Raji (cell line): Measurements from ENCODE around the gene ZDHHC3.

Source experiments
- POLR2A ChIP-seq: IDR thresholded peaks from 2 replicates; pipeline ENCODE4 v1.6.1; 2011; ENCODE audit warnings: low read depth, low read length, control low read depth; ENCODE audit not compliant: insufficient read depth

ZDHHC3 gene

DNA sequence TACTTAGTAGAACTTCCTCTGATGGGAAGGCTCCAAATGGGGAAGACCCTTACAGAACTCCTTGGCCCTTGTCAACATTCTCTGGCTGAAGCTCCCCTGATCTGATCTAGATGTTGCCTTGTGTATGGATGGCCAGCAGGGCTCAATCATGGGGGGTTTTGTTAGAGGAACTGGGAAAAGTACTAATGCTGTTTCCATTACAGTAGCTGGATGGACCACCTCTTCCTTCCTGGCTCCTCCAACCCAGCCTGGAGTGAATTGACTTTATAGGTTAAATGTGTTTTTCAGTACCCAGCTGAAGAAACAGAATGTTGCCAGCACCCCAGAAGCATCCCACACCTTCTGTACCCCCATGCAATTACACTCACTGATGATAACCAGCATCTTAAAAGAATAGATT lies 27.4 kb upstream of the ZDHHC3 start:
- no peak for TF ChIP-seq POLR2A

DNA sequence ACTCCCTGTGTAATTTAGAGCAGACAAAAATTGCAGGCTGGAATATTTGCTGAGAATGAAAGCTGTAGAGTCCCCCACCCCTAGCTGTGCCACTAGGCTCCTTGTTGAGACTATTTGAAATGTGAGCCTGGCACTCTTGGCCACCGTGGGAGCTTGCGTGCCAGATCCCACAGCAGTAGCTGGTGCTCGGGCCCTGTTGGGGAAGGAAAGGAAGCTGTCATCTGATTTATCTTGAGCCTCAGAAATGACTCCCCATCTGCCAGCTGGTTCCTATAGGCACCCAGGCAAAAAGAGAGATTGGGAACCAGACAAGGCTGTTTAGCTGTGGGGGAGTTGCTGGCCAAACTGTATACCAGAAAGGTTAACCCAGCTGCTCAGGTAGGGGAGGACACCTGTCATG lies 26.7 kb upstream of the ZDHHC3 start:
- no peak for TF ChIP-seq POLR2A

DNA sequence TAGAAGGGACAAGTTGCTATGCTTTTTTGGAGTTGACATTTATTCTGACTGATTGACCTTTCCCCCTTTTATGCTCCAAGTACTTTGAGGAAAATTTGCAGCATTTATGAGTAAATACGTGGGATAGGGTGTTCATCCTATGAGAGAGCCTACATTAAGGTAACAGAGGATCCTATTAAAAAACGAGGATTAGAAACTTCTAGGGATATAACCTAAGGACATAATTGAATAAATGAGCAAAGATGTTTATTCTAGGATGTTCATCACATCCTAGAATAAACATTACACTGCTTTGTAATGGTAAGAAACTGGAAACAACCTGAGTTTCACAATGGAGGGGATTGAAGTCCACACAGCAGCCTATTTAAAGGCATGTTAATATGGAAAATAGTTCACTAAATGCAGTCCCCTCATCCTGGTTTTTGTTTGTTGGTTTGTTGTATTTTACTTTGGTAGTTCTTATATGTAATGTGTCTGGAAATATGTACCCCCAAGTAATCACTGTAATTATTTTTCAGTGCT lies 26.2 kb upstream of the ZDHHC3 start:
- no peak for TF ChIP-seq POLR2A

DNA sequence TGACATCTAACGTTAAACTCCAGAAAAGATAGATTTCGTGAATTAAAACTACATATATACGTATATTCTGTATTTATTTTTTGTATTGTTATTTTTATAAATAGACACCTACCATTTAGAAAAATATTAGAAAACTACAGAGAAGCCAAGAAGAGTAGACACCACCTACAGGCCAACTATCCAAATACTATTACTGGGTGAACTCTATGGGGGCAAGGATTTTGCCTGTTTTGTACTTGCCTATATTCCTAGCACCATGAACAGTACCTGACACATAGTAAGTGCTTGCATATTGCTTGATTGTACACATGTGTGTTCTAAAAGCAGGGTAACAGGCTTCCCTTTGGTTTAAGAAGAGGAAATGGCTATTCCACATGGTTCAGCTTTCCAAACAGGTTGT lies 25.8 kb upstream of the ZDHHC3 start:
- no peak for TF ChIP-seq POLR2A

DNA sequence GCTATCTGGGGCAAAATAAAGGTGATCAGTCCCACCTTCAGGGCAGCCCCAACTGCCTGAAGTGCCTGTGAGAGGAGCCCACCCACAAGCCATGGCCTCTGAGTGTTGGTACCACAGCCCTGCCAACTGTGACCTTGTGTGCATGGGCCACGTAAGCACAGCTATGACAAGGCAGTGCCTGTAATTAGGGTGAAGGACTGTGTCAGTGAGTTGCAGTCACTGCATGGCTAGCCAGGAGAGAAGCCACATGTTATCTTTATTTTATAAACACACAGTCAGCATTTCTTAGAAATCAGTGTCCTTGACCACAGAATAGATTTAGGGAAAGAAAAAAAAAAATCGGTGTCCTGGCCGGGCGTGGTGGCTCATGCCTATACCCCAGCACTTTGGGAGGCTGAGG lies 24.8 kb upstream of the ZDHHC3 start:
- no peak for TF ChIP-seq POLR2A

DNA sequence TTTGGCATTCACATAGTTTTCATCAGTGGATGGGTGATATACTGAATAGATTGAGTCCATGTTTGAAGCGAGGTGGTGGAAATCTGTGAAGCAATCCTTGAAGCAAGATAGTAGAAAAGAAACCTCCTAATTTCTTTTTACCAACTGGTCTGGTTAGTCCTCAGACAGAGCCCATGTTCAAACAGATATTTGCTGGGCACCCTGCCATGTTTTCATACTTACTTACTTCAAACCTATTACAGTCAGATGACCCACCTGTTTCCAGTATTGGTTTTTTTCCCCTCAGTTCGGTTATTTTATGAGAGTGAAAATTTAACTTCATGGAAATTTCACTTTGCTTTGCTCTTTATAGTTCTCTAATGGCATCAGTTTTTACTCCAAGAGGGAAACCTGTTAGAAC lies 23.8 kb upstream of the ZDHHC3 start:
- TF ChIP-seq POLR2A, result no peak

DNA sequence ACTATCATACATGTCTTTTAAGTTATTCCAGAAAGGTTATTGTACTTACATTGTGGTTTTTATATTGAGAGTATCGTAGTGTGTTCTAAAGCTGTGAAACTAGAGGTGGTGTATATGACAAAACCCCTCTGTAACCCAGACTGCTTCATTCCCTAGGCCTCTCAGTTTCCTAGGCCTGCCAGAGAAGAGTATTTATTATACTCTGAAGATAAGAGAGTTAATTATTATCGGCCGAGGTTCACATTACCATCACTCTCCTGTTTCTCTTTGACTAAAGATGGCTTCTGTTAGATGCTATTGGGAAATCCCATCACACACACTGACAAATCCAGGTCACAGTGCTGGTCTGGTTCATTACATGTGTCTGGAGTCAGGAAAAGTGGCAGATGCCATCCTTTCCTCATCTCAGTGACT lies 20.6 kb upstream of the ZDHHC3 start:
- no peak for TF ChIP-seq POLR2A

DNA sequence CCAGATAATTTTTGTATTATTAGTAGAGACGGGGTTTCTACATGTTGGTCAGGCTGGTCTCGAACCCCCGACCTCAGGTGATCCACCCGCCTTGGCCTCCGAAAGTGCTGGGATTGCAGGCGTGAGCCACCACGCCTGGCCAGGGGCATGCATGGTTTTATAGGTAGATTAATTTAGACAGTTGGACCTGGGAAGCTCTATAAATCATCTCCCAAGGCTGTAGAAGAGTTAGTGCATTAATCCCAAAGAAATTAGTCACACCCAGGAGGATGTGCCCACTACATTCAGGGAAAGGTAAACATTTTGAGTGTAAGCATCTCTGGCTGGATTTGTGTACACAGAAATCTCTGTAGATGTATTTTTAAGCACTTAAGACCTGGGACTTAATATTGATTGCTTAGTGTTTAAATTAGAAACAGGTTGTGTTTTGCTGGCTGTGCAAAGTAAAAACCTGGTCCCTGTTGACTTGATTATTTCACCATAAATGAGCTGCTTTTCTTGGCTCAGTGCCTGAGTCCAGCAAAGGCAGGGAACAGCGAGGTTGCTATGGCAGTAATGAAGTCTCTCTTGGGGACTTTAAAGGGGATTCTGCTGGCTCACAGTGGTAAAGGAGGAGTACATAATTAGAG lies 19.3 kb upstream of the ZDHHC3 start:
- TF ChIP-seq POLR2A, result no peak

DNA sequence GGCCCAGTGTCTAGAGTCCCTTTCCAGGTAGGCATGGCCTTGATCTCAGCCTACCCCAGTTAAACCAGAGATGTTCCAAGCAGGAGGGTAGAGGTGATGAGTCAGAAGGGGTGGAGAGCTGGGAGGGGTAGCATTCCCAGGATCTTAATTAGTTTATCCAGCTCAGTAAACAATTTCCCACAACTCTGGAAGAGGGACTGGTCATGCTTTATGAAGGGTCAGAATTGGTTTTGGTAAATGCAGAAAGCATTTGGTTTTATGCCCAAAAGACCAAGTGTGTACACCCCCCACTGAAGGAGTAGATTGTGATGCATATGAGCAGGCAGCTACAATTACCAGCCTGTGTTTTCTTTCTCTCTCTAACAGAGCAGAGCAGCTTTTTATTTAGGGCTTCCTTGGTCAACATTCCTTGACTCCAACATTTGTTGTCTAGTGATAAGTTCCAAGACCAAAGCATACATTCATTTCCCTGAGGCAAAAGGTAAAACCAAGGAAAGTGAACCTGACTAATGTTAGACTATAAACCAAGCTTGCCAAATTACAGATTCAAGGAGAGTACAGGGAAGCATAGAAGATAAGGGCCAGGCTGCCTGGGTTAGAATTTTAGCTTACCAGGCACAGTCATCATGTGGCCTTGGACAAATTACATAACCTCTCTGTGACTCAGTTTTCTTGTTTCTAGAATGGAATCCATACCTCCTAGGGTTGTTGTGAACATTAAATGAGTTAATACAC lies 17.7 kb upstream of the ZDHHC3 start:
- TF ChIP-seq POLR2A, result no peak

DNA sequence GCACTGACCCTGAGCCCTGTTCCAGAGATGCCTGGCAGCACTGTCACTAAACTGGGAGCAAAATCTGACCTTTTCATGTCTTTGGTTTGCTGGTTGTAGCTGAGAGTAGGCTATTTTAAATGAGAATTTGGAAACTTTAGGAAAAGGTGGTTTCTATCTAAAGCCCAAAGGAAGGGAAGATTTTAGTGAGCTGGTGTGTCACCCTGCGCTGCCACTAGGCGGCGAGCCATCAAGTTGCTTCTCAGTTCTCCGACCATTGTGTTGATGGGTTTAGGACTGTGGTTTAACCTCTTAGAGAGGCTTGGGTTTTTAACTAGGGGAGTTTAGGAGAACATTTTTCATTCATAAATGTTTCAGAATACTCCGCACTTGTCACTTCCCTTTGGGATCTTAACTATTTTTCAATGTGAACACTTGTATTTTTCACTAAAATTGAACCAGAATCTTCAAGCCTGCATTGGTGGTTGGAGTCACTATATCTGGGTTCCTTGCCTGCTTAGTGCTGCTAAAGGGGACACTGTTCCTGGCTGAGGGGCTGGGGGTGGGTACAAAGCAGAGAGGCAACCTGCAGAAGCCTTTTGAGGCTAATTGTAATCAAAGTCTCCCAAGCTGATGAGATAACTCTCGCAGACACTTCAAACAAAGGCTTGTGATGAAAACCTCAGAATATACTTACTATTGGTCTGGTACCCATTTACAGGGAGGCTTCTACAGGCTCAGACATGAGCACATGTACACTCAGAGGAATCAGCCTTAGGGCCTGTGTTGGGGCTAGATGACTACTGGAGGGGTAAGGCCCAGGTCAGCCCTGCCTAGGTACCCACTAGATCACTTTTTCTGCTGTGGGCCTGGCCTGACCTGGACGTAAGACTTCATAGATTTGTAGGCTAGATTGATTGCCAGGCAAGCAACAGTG lies 16.8 kb upstream of the ZDHHC3 start:
- TF ChIP-seq POLR2A, result no peak

DNA sequence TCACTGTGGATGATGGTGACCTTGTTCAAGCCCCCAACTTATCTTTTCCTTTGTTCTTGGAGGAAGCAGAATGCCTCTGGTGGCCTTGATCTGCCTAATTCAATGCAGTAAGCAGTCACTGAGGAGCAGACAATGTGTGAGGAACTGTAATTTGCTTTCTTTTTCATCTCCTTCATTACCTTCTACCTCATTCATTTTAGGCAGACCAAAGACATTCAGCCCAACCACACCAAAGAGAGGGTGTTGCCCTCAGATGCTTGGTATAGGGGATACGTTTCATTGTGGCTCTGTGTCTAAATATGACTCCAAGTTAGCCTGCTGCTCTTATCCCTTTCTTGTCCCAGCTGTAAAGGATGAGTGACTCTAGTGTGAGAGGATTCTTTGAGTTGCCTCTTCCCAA lies 15.4 kb upstream of the ZDHHC3 start:
- no peak for TF ChIP-seq POLR2A

DNA sequence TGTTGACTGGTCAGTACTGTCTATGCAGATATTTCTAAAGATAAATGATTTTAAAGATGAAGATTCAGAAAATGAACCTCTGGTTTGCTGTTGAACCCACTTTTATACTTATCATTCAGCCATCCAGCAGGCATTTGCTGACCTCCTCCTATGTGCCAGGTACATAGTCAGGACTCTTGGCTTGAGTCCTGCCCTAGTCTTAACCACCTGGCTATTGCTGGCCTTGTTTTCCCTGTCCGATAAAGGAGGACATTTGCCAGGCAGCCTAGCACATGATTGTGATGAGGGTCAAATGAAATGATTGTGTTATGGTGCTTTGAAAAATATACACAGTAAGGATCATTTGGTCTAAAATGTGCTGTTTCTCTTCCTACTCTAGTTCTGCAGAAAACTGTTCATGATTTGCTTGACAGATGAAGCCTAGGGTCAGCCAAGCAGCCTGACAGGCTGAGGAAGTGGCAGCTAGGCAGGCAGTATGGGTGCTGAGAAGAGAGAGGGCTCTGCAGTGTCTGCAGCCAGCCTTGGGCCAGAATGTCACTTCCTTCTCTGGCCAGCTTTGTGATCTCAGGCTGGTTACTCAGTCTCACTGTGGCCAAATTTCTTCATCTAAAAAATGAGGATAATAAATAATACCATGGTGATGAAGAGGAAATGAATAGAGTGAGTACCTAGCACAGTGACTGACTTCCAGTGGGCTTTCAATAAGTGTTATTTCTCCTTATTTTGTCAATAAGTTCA lies 13.8 kb upstream of the ZDHHC3 start:
- TF ChIP-seq POLR2A, result no peak

DNA sequence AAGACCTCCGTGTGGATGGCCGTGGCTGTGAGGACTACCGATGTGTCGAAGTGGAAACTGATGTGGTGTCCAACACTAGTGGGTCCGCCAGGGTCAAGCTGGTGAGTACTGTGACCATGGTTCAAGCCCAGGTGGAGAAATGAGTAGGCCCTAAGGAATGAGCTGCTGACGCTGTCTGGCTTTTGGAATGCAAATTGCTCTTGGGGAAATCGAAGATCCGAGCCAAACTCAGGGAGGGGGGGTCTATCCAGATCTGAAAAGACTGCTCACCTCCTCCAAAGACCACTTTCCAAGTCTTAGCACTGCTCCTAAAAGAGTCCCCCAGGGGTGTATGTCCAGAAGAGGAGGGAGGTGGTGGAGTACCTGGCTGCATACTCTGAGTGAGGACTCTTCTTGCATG lies 13.2 kb upstream of the ZDHHC3 start:
- TF ChIP-seq POLR2A, result no peak

DNA sequence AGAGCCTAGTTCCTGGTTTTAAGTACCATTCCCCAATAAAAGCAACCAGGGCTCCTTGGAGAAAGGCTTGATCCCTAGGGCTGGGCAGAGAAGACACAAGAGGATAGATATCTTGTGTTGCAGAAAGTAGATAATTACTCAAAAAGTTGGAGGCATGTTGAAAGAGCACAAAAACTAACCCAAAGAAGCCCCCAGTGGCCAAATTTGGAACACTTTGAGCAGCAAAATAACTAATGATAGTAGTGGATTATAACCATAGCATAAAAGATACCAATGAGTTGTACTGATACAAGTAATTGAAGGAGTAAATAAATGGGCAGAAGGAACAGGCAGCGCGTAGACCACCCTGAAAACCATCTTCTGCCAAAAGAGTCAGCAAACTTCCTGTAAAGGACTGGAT lies 12.1 kb upstream of the ZDHHC3 start:
- no peak for TF ChIP-seq POLR2A

DNA sequence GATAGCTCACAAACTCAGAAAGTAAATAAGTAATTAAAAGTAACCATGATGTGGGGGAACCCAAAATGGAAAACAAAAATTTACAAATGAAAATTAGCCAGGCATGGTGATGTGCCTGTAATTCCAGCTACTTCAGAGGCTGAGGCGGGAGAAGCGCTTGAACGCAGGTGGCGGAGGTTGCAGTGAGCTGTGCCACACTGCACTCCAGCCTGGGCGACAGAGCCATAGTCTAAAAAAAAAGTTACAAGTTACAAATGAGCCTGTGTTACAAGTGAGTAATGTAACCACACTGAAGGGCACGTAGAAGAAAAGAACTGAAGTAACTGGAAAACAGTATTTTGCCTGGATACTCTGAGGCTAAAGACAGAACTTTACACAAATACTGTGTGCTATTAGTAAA lies 11.4 kb upstream of the ZDHHC3 start:
- no peak for TF ChIP-seq POLR2A
